Prostate gland (tissue), 2 donors: ENCODE data around the gene CNGA2. TPM values are rescaled to one million over a fixed set of nuclear protein-coding genes. Genes with fewer than 3 reads are reported as not detected.

Experiments used
- DNase-seq: peaks from one replicate; pipeline ENCODE4 v3.0.0-alpha.2; 2019; ENCODE audit warnings: low spot score
- H3K27ac ChIP-seq, 2 donors: fragments of 200-600 bp; sonication (generic); 2 replicates each; pipeline ENCODE4 v1.5.1; 2017 to 2019
- H3K27me3 ChIP-seq: fragments of 200-600 bp; sonication (generic); replicated peaks from 2 replicates; pipeline ENCODE4 v1.5.1; 2019; ENCODE audit not compliant: insufficient read depth
- H3K36me3 ChIP-seq, 2 donors: fragments of 200-600 bp; sonication (generic); 1 replicate in 1 of 2; 2 replicates in 1 of 2; pipeline versions ENCODE4 v1.5.1 to v1.8.1; 2017 to 2019
- H3K4me1 ChIP-seq: fragments of 200-600 bp; sonication (generic); replicated peaks from 2 replicates; pipeline ENCODE4 v1.5.1; 2019
- H3K4me3 ChIP-seq, 2 donors: fragments of 200-600 bp; sonication (generic); 2 replicates each; pipeline ENCODE4 v1.5.1; 2017 to 2019
- H3K9me3 ChIP-seq: fragments of 200-600 bp; sonication (generic); 2 replicates; pipeline ENCODE4 v1.5.1; 2017
- POLR2A ChIP-seq: fragments of 450-650 bp; IDR thresholded peaks from one replicate; pipeline ENCODE4 v1.6.1; 2016; ENCODE audit warnings: antibody characterized with exemption, mild to moderate bottlenecking
- POLR2AphosphoS5 ChIP-seq: sonication (generic); formaldehyde crosslinking; IDR thresholded peaks from one replicate; pipeline ENCODE4 v1.6.1; 2017; ENCODE audit warnings: antibody characterized with exemption
- WGBS: methylation state at CpG from one replicate; pipeline ENCODE4 v1.1.5; 2018; 5-methylcytosine and 5-hydroxymethylcytosine counted together
- intact Hi-C: fragments of 100-400 bp; cut with DNase I; formaldehyde crosslinking; loops from one replicate; pipeline ENCODE4 v1.14.2; 2022
- total RNA-seq, 2 donors: library from RNA; depleted of rRNA; stranded (reverse); fragments of >200 nt; gene quantifications; one replicate each; pipeline ENCODE4 v1.1.0, GENCODE V29; 2016
- TF ChIP-seq, protein P1 (sequence below), 4 experiments: fragments of 200-600 bp in 2 of 4; fragments of 450-650 bp in 2 of 4; sonication (generic) in 2 of 4; IDR thresholded peaks; 1 replicate in 3 of 4; 2 replicates in 1 of 4; pipeline ENCODE4 v1.5.1; 2016 to 2019; ENCODE audit warnings: antibody characterized with exemption in 4 of 4, mild to moderate bottlenecking in 2 of 4, moderate library complexity in 2 of 4

CNGA2 gene
- total RNA-seq, 2 donors from 2014 or later: 0.80 TPM; not detected in 1

DNA sequence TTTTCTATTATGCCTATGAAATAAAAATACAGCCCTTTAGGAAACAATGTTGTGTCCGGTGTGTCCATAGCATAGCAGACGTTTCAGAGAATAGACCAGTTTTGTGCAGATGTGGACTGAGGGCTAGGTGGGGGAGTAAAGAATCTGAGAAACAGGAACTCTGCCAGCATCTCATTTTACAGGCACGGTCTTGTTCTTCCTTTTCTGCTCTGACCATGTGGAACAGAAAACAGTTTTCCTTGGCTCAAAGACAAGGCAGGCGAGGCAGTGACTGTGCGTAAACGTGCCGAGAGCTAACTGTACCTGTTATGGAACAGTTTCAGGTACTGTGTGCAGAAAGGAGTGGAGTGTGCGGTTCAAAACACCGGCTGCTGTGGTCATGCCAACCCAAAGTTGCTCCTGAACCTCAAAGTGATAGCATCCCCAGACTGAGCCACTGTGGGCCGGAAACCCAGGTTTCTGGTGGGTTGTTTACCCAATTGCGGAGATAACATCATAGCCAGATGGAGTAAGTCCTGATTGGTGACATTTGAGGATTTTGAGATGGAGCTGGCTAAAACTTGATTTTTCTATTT is 20.2 kb downstream of the CNGA2 start:
- no peaks in the 10 kb centered on the region for H3K9me3 ChIP-seq
- intact Hi-C loops: loop anchor here (5.0 kb wide), 1 partner anchor 878 kb away; no protein-coding TSS in a partner anchor
- no peaks in the 10 kb centered on the region for H3K4me1 ChIP-seq
- H3K36me3 ChIP-seq: no peaks in the 10 kb centered on the region
- peak; percentile 5 for DNase-seq
- no peak overlapping the region for H3K4me3 ChIP-seq
- WGBS: 18% methylated on average over 11 of the region's 11 CpGs
- no peak overlapping the region for H3K27ac ChIP-seq
- no peaks in the 10 kb centered on the region for H3K27me3 ChIP-seq
- no peak for TF ChIP-seq POLR2AphosphoS5
- TF ChIP-seq, protein P1, sequence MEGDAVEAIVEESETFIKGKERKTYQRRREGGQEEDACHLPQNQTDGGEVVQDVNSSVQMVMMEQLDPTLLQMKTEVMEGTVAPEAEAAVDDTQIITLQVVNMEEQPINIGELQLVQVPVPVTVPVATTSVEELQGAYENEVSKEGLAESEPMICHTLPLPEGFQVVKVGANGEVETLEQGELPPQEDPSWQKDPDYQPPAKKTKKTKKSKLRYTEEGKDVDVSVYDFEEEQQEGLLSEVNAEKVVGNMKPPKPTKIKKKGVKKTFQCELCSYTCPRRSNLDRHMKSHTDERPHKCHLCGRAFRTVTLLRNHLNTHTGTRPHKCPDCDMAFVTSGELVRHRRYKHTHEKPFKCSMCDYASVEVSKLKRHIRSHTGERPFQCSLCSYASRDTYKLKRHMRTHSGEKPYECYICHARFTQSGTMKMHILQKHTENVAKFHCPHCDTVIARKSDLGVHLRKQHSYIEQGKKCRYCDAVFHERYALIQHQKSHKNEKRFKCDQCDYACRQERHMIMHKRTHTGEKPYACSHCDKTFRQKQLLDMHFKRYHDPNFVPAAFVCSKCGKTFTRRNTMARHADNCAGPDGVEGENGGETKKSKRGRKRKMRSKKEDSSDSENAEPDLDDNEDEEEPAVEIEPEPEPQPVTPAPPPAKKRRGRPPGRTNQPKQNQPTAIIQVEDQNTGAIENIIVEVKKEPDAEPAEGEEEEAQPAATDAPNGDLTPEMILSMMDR (IDR thresholded peaks at IDR 0.05): no peak
- TF ChIP-seq POLR2A: no peak

DNA sequence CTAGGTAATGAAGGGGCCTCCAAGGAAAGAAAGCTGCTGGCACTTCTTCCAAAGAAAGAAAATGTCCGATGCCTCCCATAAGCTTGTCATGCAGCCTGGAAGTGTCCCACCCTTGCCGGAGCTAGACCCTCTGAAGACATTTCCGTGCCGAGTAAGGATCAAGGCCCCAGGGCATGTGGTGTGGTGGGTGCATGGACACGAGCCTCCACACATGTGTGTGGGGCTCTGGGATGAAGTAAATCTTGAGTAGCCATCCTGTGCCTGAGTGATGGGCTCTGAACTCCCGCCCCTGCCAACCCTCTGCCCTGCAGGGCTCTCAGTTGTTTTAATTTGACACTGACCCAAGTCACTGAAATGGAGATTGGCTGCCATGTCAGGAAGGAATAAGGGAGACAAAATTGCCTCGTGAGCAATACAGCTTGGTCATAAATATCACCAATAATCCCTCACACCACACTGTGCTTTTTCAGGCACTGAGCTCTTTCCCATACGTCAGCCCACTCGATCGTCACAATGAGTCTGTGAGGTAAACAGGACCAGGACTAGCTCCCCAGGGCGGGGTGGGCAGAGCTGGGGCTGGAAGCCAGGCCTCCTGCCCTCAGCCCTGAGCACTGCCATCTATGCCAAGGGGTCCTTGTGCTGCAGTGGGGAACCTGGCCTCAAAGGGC is 24.6 kb downstream of the CNGA2 start:
- no peaks in the 10 kb centered on the region for H3K4me1 ChIP-seq
- DNase-seq: no peak
- 97% methylated on average over 10 of the region's 11 CpGs for whole genome bisulfite sequencing
- no peak overlapping the region for H3K27ac ChIP-seq
- H3K36me3 ChIP-seq: no peaks in the 10 kb centered on the region
- no peaks in the 10 kb centered on the region for H3K9me3 ChIP-seq
- no peak for TF ChIP-seq POLR2A
- TF ChIP-seq, protein P1 (IDR thresholded peaks at IDR 0.05): no peak
- no peak for TF ChIP-seq POLR2AphosphoS5
- intact Hi-C loops: no loop called here
- H3K4me3 ChIP-seq: no peak overlapping the region
- no peaks in the 10 kb centered on the region for H3K27me3 ChIP-seq

DNA sequence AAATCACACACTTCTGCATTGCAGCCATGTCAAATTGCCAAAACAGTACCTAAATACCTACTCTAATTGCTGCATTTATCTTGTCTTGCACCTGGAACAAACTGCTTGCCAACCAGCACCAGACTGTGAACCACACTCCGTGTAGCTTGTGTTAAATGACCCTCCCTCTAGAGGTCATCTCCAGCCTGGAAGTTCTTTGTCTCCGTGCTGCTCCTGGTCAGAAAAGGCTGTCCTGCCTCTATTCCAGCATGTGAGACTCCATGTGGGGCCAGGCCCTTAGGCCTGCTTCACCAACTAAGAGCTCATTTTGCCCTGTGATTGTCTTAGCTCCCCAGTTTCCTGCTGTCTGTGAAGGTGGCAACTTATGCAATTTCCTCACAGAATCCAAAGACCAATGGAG is 28.3 kb downstream of the CNGA2 start:
- TF ChIP-seq, protein P1 (IDR thresholded peaks at IDR 0.05): no peak
- no peak for TF ChIP-seq POLR2AphosphoS5
- no peak for TF ChIP-seq POLR2A
- WGBS: 57% methylated on average over 2 of the region's 2 CpGs
- DNase-seq: no peak
- Histone ChIP-seq H3K9me3 (no peaks in the 10 kb centered on the region), H3K4me3 (no peak overlapping the region), H3K36me3 (no peaks in the 10 kb centered on the region), H3K27me3 (no peaks in the 10 kb centered on the region), H3K4me1 (no peaks in the 10 kb centered on the region), H3K27ac (no peak overlapping the region)
- intact Hi-C loops: no loop called here

DNA sequence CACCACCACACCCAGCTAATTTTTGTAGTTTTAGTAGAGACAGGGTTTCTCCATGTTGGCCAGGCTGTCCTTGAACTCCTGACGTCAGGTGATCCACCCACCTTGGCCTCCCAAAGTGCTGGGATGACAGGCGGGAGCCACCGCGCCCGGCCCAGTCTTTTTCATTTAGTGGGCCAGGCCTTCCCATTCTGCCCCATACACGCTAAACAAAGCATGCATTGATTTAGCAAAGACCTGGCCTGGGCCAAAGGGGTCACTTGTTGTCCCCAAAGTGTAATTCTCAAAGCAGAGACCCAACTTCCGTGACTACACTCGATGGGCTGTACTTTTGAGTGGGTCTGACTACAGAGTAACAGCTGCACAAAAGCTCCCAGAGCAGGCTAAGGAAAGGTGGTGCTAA is 29.2 kb downstream of the CNGA2 start:
- TF ChIP-seq, protein P1 (IDR thresholded peaks at IDR 0.05): no peak
- TF ChIP-seq POLR2A (no peak), POLR2AphosphoS5 (no peak)
- Histone ChIP-seq H3K4me3 (no peak overlapping the region), H3K9me3 (no peaks in the 10 kb centered on the region), H3K27ac (no peak overlapping the region), H3K36me3 (no peaks in the 10 kb centered on the region), H3K27me3 (no peaks in the 10 kb centered on the region), H3K4me1 (no peaks in the 10 kb centered on the region)
- WGBS: 86% methylated on average over 7 of the region's 8 CpGs
- intact Hi-C loops: no loop called here
- no peak for DNase-seq

DNA sequence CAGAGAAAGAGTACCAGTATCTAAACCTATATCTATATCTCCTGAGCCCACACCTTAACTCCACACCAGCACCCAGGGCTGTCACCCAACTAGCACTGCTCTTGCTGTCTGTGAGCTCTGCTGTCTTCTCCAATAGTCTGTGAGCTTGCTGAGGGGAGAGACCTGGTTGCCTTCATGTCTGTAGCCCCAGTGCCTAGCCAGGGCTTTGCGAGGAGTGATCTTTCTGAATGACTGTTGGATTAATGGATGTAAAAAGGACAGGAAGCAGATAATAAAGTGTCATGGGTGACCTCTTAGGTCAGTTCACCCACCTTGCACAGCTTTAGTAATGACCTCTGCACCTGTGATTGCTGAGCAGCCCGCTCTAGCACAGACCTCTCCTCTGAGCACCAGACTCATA is 30.5 kb downstream of the CNGA2 start:
- TF ChIP-seq POLR2AphosphoS5: no peak
- TF ChIP-seq POLR2A: no peak
- TF ChIP-seq, protein P1 (IDR thresholded peaks at IDR 0.05): no peak
- Histone ChIP-seq H3K27ac (no peak overlapping the region), H3K36me3 (no peaks in the 10 kb centered on the region), H3K9me3 (no peaks in the 10 kb centered on the region), H3K27me3 (no peaks in the 10 kb centered on the region), H3K4me1 (no peaks in the 10 kb centered on the region), H3K4me3 (no peak overlapping the region)
- intact Hi-C loops: no loop called here
- DNase-seq: no peak
- 94% methylated on average over 2 of the region's 2 CpGs for WGBS
